HepG2 (cell line): ENCODE measurements around the gene SH2D3C. TPM values are rescaled to one million over a fixed set of nuclear protein-coding genes. Genes with fewer than 3 reads are reported as not detected.

Experiments used
- ARID5B ChIP-seq: IDR thresholded peaks from 2 replicates; pipeline ENCODE4 v1.4.0; 2020; ENCODE audit warnings: mild to moderate bottlenecking, missing genetic modification reagents
- CHD2 ChIP-seq: IDR thresholded peaks from 2 replicates; pipeline ENCODE4 v1.6.1; 2011; ENCODE audit warnings: low read depth, low read length, improper control_type of control experiment
- GABPA ChIP-seq, 2 experiments: IDR thresholded peaks; 2 replicates each; pipeline ENCODE4 v1.6.1; 2011 to 2016; ENCODE audit warnings: low read depth in 2 of 2, low read length in 1 of 2, missing biosample characterization in 1 of 2, missing genetic modification characterization in 1 of 2
- HES4 ChIP-seq: sonication (generic); formaldehyde crosslinking; IDR thresholded peaks from 2 replicates; pipeline ENCODE4 v1.9.0; 2021; ENCODE audit warnings: mild to moderate bottlenecking, missing genetic modification reagents, borderline replicate concordance
- KAT2B ChIP-seq: fragments of 150-350 bp; IDR thresholded peaks from 2 replicates; pipeline ENCODE4 v1.6.1; 2014; ENCODE audit warnings: low read depth, low read length, borderline replicate concordance
- KDM2A ChIP-seq: sonication (generic); formaldehyde crosslinking; IDR thresholded peaks from 2 replicates; pipeline ENCODE4 v1.4.0; 2020; ENCODE audit warnings: low read depth, missing genetic modification reagents, borderline replicate concordance
- NFYB ChIP-seq: sonication (generic); formaldehyde crosslinking; IDR thresholded peaks from 2 replicates; pipeline ENCODE4 v1.4.0; 2020; ENCODE audit warnings: missing genetic modification reagents
- POLR2G ChIP-seq: fragments of 200-400 bp; formaldehyde crosslinking; IDR thresholded peaks from 2 replicates; pipeline ENCODE4 v1.6.1; 2018; ENCODE audit warnings: mild to moderate bottlenecking, low read depth, low read length, moderate library complexity
- REPIN1 ChIP-seq: sonication (generic); formaldehyde crosslinking; IDR thresholded peaks from 2 replicates; pipeline ENCODE4 v1.8.0; 2022; ENCODE audit warnings: missing genetic modification reagents, low read depth, mild to moderate bottlenecking, borderline replicate concordance
- STAG1 ChIP-seq: sonication (generic); formaldehyde crosslinking; IDR thresholded peaks from 2 replicates; pipeline ENCODE4 v1.4.0; 2020; ENCODE audit warnings: missing genetic modification reagents
- TCF7 ChIP-seq: sonication (generic); IDR thresholded peaks from 2 replicates; pipeline ENCODE4 v1.6.1; 2016; ENCODE audit warnings: antibody characterized with exemption, low read depth
- ZFP37 ChIP-seq: sonication (generic); formaldehyde crosslinking; IDR thresholded peaks from 2 replicates; pipeline ENCODE4 v1.4.0; 2020; ENCODE audit warnings: missing genetic modification reagents, borderline replicate concordance
- ZUFSP ChIP-seq: sonication (generic); formaldehyde crosslinking; IDR thresholded peaks from 2 replicates; pipeline ENCODE4 v1.9.0; 2021; ENCODE audit warnings: missing genetic modification reagents, mild to moderate bottlenecking, borderline replicate concordance
- polyA plus RNA-seq, 8 experiments: library from polyadenylated mRNA; depleted of rRNA in 3 of 8; stranded (reverse) in 7 of 8; unstranded in 1 of 8; fragments of >200 nt; fragmentation: Illumina TruSeq in 4 of 8; extraction: Trizol in 4 of 8; gene quantifications; 2 replicates each; pipeline versions ENCODE4 v1.2.1 to v1.2.3, GENCODE V29; 2011 to 2016; ENCODE audit warnings: low read depth in 4 of 8, missing spikeins in 1 of 8, mixed read lengths in 1 of 8; ENCODE audit not compliant: insufficient read depth in 1 of 8
- total RNA-seq, 5 experiments: library from RNA; depleted of rRNA; stranded (reverse); fragments of >200 nt; fragmentation: Illumina TruSeq; extraction: Trizol; gene quantifications; 2 replicates each; pipeline ENCODE4 v1.2.3, GENCODE V29; 2016; ENCODE audit warnings: low read depth in 1 of 5
- TF ChIP-seq, protein P1 (sequence below): sonication (generic); formaldehyde crosslinking; IDR thresholded peaks from 2 replicates; pipeline ENCODE4 v1.4.0; 2020; ENCODE audit warnings: missing genetic modification reagents
- TF ChIP-seq, protein P2 (sequence below): sonication (generic); formaldehyde crosslinking; IDR thresholded peaks from 2 replicates; pipeline ENCODE4 v1.9.0; 2021; ENCODE audit warnings: missing genetic modification reagents, borderline replicate concordance
- TF ChIP-seq, protein P3 (sequence below): sonication (generic); formaldehyde crosslinking; IDR thresholded peaks from 2 replicates; pipeline ENCODE4 v1.9.0; 2022; ENCODE audit warnings: missing genetic modification reagents, mild to moderate bottlenecking, borderline replicate concordance

Gene SH2D3C
- total and polyA plus RNA-seq, 2 of the 13 experiments (the other 11 are each of a cell fraction or from before 2014, with no cell fraction given): not detected

DNA sequence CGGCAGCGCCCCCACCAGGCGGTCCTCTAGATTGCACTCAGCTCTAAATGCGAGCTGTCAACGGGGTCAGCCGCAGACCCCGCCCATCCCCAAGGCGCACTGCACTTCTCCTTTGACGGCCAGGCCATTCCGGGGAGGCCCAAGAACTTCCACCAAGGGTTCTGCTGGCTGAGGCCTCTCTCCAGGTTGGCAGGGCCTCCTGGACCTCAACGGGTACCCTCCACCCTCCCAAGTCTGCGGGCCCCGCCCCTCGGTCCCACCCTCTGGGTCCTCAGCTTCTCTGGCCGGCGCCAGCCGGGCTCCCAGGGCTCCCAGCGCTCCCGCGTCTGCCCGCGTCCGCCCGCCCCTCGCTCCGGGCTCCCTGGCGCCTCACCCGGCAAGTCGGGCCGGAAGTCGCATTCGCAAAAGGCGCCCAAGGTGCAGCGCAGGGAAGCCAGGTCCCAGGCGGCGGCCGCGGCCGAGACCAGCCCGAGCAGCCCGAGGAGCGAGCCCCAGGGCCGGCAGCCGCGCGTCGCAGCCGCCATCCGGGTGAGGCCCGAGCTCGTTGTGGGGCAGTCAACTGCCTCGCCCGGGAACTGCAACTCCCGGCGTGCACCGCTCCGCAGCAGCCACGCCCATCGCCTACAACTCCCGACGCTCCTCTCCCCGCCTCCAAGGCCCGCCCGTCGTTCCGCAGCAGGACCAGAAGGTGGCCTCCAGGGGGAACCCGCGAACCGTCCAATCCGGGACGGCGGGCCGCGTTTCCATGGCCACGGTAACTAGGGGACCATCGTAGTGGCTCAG lies 43.5 kb downstream of the SH2D3C start, which contains the start of gene TOR2A (continued):
- TF ChIP-seq, protein P1, sequence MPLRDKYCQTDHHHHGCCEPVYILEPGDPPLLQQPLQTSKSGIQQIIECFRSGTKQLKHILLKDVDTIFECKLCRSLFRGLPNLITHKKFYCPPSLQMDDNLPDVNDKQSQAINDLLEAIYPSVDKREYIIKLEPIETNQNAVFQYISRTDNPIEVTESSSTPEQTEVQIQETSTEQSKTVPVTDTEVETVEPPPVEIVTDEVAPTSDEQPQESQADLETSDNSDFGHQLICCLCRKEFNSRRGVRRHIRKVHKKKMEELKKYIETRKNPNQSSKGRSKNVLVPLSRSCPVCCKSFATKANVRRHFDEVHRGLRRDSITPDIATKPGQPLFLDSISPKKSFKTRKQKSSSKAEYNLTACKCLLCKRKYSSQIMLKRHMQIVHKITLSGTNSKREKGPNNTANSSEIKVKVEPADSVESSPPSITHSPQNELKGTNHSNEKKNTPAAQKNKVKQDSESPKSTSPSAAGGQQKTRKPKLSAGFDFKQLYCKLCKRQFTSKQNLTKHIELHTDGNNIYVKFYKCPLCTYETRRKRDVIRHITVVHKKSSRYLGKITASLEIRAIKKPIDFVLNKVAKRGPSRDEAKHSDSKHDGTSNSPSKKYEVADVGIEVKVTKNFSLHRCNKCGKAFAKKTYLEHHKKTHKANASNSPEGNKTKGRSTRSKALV (CRISPR knock-in tag): 0 out of 2 replicates have a peak, but pooled peaks have one; percentile 62
- peak; percentile 85 for TF ChIP-seq REPIN1
- TF ChIP-seq STAG1: peak; percentile 96
- no peak for TF ChIP-seq ZUFSP (CRISPR knock-in tag)
- no peak for TF ChIP-seq ZFP37 (CRISPR knock-in tag)
- TF ChIP-seq, protein P2, sequence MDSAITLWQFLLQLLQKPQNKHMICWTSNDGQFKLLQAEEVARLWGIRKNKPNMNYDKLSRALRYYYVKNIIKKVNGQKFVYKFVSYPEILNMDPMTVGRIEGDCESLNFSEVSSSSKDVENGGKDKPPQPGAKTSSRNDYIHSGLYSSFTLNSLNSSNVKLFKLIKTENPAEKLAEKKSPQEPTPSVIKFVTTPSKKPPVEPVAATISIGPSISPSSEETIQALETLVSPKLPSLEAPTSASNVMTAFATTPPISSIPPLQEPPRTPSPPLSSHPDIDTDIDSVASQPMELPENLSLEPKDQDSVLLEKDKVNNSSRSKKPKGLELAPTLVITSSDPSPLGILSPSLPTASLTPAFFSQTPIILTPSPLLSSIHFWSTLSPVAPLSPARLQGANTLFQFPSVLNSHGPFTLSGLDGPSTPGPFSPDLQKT: no peak
- peak; percentile 73 for TF ChIP-seq NFYB
- no peak for TF ChIP-seq HES4 (CRISPR knock-in tag)
- no peak for TF ChIP-seq TCF7
- TF ChIP-seq, protein P3, sequence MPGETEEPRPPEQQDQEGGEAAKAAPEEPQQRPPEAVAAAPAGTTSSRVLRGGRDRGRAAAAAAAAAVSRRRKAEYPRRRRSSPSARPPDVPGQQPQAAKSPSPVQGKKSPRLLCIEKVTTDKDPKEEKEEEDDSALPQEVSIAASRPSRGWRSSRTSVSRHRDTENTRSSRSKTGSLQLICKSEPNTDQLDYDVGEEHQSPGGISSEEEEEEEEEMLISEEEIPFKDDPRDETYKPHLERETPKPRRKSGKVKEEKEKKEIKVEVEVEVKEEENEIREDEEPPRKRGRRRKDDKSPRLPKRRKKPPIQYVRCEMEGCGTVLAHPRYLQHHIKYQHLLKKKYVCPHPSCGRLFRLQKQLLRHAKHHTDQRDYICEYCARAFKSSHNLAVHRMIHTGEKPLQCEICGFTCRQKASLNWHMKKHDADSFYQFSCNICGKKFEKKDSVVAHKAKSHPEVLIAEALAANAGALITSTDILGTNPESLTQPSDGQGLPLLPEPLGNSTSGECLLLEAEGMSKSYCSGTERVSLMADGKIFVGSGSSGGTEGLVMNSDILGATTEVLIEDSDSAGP: peak; percentile 56; the same call in 1 of the 2 replicates
- 0 out of 2 replicates have a peak, but pooled peaks have one; percentile 30 for TF ChIP-seq CHD2
- peak; percentile 43; the same call in 1 of the 2 replicates for TF ChIP-seq ARID5B
- TF ChIP-seq KAT2B: 0 out of 2 replicates have a peak, but pooled peaks have one; percentile 4
- 0 out of 2 replicates have a peak, but pooled peaks have one; percentile 68 for TF ChIP-seq KDM2A
- TF ChIP-seq POLR2G: peak; percentile 75
- TF ChIP-seq GABPA (IDR thresholded peaks at IDR 0.05; ENCODE audit: low read depth, low read length): peak; percentile 71
- TF ChIP-seq GABPA (CRISPR knock-in tag; IDR thresholded peaks at IDR 0.05; ENCODE audit: low read depth): peak; percentile 85
